Activated CD4-positive, alpha-beta T cell treated with anti-CD3 and anti-CD28 coated beads, Interleukin-2, amount 50 U/mL, for 1 hour (primary cell): Measurements from ENCODE around the gene TAX1BP3.

Source experiments
- DNase-seq: peaks from one replicate; pipeline ENCODE4 v3.0.0-alpha.2; 2020

TAX1BP3 gene

DNA sequence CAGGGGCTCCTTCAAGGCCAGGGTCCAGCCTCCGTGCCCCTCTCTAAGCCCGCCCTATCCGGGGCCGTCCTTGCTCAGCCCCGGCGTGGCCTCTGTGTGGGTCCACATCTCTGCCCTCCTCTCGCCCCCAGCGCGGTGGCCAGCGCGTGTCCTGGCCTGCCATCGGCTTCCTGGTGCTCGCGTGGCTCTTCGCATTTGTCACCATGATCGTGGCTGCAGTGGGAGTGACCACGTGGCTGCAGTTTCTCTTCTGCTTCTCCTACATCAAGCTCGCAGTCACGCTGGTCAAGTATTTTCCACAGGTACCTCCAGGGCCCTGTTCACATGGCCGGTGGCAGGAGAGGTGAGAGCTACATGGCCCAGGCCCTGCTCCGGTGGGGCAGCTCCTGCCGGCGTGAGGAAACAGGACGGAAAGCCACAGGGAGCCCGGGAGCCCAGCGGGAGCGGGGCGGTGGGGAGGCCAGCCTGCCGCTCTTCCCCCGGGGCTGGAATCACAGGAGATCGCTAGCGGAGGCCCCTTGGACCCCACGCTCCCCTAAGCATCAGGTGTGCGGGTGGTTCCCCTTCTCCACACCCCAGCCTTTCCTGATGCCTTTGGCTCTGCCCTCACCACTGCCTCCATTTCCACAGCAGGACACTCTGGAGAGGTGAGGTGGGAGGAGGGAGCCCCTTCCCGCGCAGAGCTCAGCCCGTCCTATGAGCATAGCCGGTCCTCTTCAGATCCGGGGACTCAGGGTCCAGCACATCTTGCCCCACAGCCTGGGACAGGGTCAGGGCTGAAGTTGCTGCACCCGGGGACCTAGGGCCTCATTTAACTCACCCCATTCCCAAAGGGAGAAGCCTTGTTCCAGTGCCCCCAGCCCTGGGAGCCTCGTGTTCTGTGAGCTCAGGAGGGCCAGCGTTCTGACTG lies 10.2 kb downstream of the TAX1BP3 start:
- DNase-seq: no peak

DNA sequence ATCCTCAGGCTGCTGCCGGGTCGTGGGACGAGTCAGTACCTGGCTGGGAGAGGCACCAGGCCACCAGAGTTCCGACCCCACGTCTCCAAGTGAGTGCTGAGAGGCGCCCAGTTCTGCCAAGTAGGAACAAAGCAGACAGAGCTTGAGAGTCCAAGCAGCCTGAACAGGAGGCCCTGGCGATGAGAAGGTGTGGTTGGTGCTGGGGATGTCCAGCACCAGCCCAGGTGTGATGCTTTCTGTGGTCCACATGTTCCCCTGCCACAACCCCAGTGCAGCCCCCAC lies 10.8 kb downstream of the TAX1BP3 start:
- no peak for DNase-seq

DNA sequence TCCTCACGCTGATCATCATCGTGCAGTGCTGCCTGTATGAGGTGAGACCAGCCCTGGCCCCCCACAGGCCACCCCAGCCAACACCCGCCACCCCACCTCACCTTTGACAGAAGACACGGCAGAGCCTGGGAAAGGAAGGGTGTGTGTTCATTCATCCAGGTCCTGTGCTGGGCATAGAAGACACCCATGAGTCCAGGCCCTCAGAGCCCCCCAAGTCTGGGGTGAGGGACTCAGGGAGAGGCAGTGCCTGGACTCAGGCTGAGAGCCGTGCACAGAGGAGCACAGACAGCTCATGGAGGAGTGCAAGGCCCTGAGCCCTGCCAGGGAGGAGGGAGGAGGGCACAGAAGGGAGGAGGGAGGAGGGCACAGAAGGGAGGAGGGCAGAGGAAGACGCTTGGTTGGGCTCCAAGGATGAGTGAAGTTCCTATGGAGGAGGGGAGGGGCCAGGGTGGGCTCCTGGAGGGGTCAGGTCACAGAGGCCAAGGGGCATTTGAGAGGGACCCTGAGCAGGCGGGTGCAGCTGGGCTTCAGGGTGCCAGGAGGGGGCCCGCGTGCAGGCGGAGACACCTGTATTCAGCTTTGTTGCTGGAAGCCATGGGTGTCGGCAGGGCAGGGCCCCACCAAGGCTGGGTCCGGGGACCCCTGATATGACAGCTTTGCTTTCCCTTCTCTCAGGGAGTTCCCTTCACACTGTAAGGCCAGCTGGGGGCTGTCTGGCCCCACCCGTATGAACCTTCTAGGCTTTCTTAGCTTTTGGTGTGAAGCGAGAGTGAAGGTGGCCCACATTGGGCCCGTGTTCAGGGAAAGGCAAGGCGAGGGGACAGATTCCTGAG lies 11.4 kb downstream of the TAX1BP3 start:
- no peak for DNase-seq

GRCh38 chr17:3656353-3656752 lies 12.0 kb downstream of the TAX1BP3 start:
- no peak for DNase-seq

- DNase-seq: no peak
Measured at GRCh38 chr17:3655766-3656165, 12.6 kb downstream of the TAX1BP3 start.

- DNase-seq: peak; percentile 41
Measured at GRCh38 chr17:3647769-3648555, 20.4 kb downstream of the TAX1BP3 start.

DNA sequence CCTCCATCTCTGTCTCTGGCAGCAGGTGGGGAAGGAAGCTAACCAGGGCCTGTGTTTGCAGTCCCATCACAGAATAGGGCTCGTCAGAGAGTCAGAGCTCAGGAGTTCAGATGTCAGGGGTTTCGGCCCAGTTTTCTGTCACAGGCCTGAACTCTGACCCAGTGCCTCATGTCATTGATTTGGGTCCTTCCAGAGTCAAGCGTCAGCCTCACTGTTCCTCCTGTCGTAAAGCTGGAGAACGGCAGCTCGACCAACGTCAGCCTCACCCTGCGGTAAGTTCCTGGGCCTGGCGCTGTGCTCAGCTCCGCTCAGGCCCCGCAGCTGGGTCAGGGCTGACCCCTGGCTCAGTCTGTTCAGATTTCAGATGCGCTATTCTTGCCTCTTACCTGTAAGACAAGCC lies 21.1 kb downstream of the TAX1BP3 start:
- DNase-seq: no peak

DNA sequence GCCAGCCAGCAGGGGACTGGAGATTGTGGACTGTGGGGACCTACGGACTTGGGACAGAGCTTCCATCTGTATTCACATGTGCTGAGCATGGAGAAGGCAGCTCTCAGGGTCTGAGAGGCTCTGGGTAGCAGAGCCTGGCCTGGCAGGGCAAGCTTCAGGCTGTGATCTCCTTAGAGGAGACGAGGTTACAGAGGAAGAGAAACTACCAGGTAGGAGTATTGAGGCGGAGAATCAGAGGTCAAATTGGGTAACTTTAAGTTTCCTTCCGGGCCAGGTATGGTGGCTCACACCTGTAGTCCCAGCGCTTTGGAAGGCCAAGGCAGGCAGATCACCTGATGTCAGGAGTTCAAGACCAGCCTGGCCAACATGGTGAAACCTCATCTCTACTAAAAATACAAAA lies 23.1 kb downstream of the TAX1BP3 start:
- no peak for DNase-seq

GRCh38 chr17:3643889-3644349 lies 24.5 kb downstream of the TAX1BP3 start:
- no peak for DNase-seq

- no peak for DNase-seq
Measured at GRCh38 chr17:3641717-3642486, 26.5 kb downstream of the TAX1BP3 start.

DNA sequence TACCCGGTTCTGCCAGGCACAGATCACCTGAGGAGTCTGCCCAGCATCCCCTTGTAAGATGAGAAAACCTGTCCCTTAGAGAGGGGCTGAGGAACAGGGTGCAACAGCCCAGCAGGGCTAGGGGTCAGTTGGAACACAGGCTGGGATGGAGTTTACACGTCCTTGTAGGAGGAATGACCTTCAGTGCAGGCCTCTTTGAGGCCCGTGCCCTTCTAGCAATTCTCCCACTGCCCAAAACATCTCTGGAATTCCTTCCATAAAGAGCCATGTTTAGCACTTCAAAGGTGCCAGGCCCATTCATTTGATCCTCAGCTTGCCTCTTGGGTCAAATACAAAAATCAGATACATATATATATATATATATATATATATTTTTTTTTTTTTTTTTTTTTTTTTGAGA lies 27.4 kb downstream of the TAX1BP3 start:
- DNase-seq: no peak

DNA sequence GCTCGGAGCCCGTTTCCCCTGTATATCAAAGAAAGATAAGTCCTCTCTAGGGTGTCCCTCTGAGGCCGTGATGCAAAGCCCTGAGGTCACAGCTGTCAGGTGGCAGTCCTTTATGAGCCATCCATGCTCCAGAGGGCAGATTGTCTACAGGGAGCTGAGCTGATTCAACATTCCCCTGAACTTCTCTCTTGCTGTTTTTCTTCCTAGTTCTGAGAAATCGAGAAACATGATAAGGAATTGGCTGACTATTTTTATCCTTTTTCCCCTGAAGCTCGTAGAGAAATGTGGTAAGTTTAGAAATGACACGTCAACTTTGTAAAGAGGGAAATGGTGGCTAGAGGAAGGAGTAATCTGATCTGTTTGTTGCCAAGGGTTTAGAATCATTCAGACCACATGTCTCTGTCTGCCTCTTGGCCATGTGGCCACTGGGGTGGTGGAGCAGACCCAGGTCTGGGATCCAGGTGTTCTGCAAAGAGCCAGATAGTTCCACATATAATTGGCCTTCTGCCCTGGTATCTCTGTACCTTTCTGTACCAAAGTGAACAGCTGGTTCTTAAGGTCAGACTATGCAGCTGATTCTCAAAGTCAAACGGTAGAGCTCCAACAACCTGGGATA lies 28.3 kb downstream of the TAX1BP3 start:
- DNase-seq: no peak

GRCh38 chr17:3636908-3637373 lies 31.4 kb downstream of the TAX1BP3 start:
- DNase-seq: peak; percentile 2

- DNase-seq: peak; percentile 91
Measured at GRCh38 chr17:3636154-3636907, 32.0 kb downstream of the TAX1BP3 start, which contains the start of the genes CTNS and SHPK. Gene CTNS, plus strand, starts transcription at chr17:3636760. Its CDS starts 3,447 bp downstream, at chr17:3640207. Gene SHPK, minus strand, starts transcription at chr17:3636250. Its CDS starts 31 bp downstream, at chr17:3636219.

DNA sequence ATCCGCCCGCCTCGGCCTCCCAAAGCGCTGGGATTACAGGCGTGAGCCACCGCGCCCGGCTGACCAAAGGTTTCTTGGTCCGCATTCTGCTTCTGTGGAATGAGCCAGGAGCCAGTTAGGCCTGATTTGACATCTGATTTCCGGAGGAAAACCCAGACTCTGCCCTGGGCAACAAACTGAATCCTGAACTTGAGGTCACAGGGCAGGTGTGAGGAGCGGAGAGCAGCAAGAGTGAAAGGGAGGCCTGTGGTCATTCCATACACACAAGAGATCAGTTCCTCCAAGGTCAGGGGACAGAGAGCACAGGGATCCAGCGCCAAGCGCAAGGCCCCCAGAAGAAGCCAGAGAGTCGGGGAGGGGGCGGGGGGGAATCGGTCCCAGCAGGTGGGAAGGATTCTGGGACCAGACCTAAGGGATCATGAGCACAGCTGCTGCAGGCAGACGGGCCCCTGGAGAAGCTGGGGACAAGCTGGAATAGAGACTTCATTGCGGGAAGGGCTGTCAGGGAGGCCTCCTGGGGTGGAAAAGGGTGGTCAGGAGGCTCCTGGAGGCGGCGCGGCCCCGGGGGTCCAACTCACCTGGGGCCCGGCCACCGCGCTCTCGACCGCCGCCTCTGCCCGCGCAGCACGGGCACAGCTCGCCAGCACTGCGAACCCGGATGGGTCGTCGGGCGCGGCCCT lies 32.8 kb downstream of the TAX1BP3 start:
- DNase-seq: no peak

DNA sequence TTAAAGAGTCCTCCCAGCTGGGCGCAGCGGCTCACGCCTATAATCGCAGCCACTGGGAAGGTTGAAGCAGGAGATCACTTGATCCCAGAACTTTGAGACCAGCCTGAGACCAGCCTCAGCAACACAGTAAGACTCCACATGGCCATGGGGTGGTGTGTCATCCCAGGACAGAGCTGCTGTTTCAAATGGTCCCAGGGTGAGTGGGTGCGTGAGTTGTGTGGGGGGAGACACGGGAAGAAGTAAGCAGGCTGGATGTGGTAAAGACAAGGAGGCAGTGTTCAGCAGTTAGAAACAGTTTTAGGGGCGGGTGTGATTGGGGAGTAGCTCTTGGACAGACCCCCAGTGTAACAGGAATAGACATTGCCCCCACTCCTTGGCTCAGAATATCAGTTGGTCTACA lies 36.1 kb downstream of the TAX1BP3 start:
- no peak for DNase-seq

GRCh38 chr17:3630781-3631180 lies 37.6 kb downstream of the TAX1BP3 start:
- no peak for DNase-seq

DNA sequence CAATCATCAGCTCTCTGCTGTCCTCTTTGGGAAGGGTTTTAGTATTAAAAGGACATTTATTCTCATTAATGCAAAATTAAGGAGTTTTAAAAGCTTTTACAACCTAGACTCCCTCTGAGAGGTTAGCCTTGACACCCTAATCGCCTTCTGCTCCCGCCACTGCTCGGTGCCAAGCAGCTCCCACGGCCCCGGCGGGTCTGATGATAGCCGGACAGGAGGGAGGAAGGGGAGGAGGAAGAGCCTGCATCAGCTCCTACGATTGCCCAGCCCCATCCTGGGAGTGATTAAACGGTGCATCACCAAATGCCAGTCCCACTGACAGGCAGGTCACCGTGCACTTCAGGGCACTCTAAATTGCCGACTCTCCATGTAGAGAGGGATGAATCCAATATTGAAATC lies 40.6 kb downstream of the TAX1BP3 start:
- no peak for DNase-seq

GRCh38 chr17:3626831-3627768 lies 41.3 kb downstream of the TAX1BP3 start:
- DNase-seq: no peak
